ENCODE data around the gene RAB27A. TPM values are rescaled to one million over a fixed set of nuclear protein-coding genes. Genes with fewer than 3 reads are reported as not detected.

The RAB27A gene
- total and polyA plus RNA-seq, 9 of the 15 experiments (the other 6 are each of a cell fraction or from before 2014, with no cell fraction given) = 31.5 to 171 (median 80.4) TPM

- TF ChIP-seq ZFP91 (CRISPR knock-in tag; IDR thresholded peaks at IDR 0.05) = 0 out of 2 replicates have a peak, but pooled peaks have one; percentile 9
- peak; percentile 87 for TF ChIP-seq TFAP4 (CRISPR knock-in tag; IDR thresholded peaks at IDR 0.05; ENCODE audit: borderline replicate concordance)
- no peak for TF ChIP-seq CBFB (CRISPR knock-in tag; IDR thresholded peaks at IDR 0.05)
- TF ChIP-seq HMBOX1 (IDR thresholded peaks at IDR 0.05) = peak; percentile 50; the same call in 1 of the 2 replicates
- peak; percentile 47; the same call in 1 of the 2 replicates for TF ChIP-seq ZBTB12 (CRISPR knock-in tag; IDR thresholded peaks at IDR 0.05)
- peak; percentile 76 for TF ChIP-seq TAF9B (IDR thresholded peaks at IDR 0.05; ENCODE audit: partially characterized antibody)
- TF ChIP-seq ZNF3 (CRISPR knock-in tag; IDR thresholded peaks at IDR 0.05) = no peak
- peak; percentile 85 for TF ChIP-seq POLR2B (IDR thresholded peaks at IDR 0.05; ENCODE audit: low read depth, partially characterized antibody)
- TF ChIP-seq ILK (tag; IDR thresholded peaks at IDR 0.05; ENCODE audit: borderline replicate concordance, low read depth) = no peak
- peak; percentile 85 for TF ChIP-seq HNRNPLL (IDR thresholded peaks at IDR 0.05; ENCODE audit: low read depth, low read length, poor library complexity, severe bottlenecking)
- TF ChIP-seq GTF2F1 (IDR thresholded peaks at IDR 0.05; ENCODE audit: low read depth, low read length) = peak; percentile 85; the same call in 1 of the 2 replicates
- TF ChIP-seq NRF1 (conservative IDR thresholded peaks at IDR 0.05 in 1 of 2, IDR thresholded peaks at IDR 0.05 in 1 of 2) = peak; percentile 97 to 98
- no peak for TF ChIP-seq ZNF507 (tag; conservative IDR thresholded peaks at IDR 0.05)
- TF ChIP-seq EZH2 (IDR thresholded peaks at IDR 0.05; ENCODE audit: borderline replicate concordance, low read depth, low read length) = no peak
- no peak for TF ChIP-seq CSDE1 (IDR thresholded peaks at IDR 0.05)
- no peak for TF ChIP-seq THAP7 (CRISPR knock-in tag; IDR thresholded peaks at IDR 0.05)
- no peak for TF ChIP-seq CBFA2T2 (conservative IDR thresholded peaks at IDR 0.05)
- TF ChIP-seq TCF3 (CRISPR knock-in tag; IDR thresholded peaks at IDR 0.05) = peak; percentile 35
- TF ChIP-seq FOSL1 (tag; conservative IDR thresholded peaks at IDR 0.05) = 0 out of 2 replicates have a peak, but pooled peaks have one; percentile 39
- no peak for TF ChIP-seq DACH1 (IDR thresholded peaks at IDR 0.05; ENCODE audit: partially characterized antibody)
- no peak for TF ChIP-seq NFYB (IDR thresholded peaks at IDR 0.05; ENCODE audit: extremely low read depth, insufficient read length)
- peak; percentile 89 for TF ChIP-seq SUPT5H (IDR thresholded peaks at IDR 0.05)
- no peak for TF ChIP-seq SMAD3 (CRISPR knock-in tag; conservative IDR thresholded peaks at IDR 0.05)
Measured at GRCh38 chr15:55196458-55197361, 92.9 kb downstream of the RAB27A start, which contains the start of gene RSL24D1 (continued).
